Prostate gland (tissue), 2 donors: ENCODE results near the gene DLG2.

Experiments used
- CTCF ChIP-seq, 4 experiments: fragments of 200-600 bp in 2 of 4; fragments of 450-650 bp in 2 of 4; sonication (generic) in 2 of 4; IDR thresholded peaks; 1 replicate in 3 of 4; 2 replicates in 1 of 4; pipeline ENCODE4 v1.5.1; 2016 to 2019; ENCODE audit warnings: antibody characterized with exemption in 4 of 4, mild to moderate bottlenecking in 2 of 4, moderate library complexity in 2 of 4
- POLR2AphosphoS5 ChIP-seq: sonication (generic); formaldehyde crosslinking; IDR thresholded peaks from one replicate; pipeline ENCODE4 v1.6.1; 2017; ENCODE audit warnings: antibody characterized with exemption

GRCh38 chr11:85475660-85476517 lies 151.3 kb downstream of the DLG2 start:
- no peak for TF ChIP-seq CTCF (IDR thresholded peaks at IDR 0.05)
- TF ChIP-seq POLR2AphosphoS5, result no peak
